Suprapubic skin (tissue), 4 donors: ENCODE data around the gene CYBA. TPM values are rescaled to one million over a fixed set of nuclear protein-coding genes. Genes with fewer than 3 reads are reported as not detected.

Experiments
- DNase-seq, 2 donors: peaks; one replicate each; pipeline ENCODE4 v3.0.0-alpha.2; 2019; ENCODE audit warnings: low spot score in 2 of 2
- H3K27ac ChIP-seq: fragments of 200-600 bp; sonication (generic); one replicate; pipeline ENCODE4 v1.5.1; 2019
- H3K27me3 ChIP-seq: fragments of 200-600 bp; sonication (generic); one replicate; pipeline ENCODE4 v1.5.1; 2019
- H3K36me3 ChIP-seq: fragments of 200-600 bp; sonication (generic); one replicate; pipeline ENCODE4 v1.5.1; 2019
- H3K4me1 ChIP-seq: fragments of 200-600 bp; sonication (generic); one replicate; pipeline ENCODE4 v1.5.1; 2019
- H3K4me3 ChIP-seq: fragments of 200-600 bp; sonication (generic); one replicate; pipeline ENCODE4 v1.5.1; 2019; ENCODE audit warnings: mild to moderate bottlenecking
- H3K9me3 ChIP-seq: fragments of 200-600 bp; sonication (generic); one replicate; pipeline ENCODE4 v1.5.1; 2019
- EP300 ChIP-seq: sonication (generic); formaldehyde crosslinking; IDR thresholded peaks from one replicate; pipeline ENCODE4 v1.6.1; 2017; ENCODE audit warnings: antibody characterized with exemption
- POLR2A ChIP-seq, 2 donors: fragments of 450-650 bp; IDR thresholded peaks; one replicate each; pipeline ENCODE4 v1.6.1; 2017; ENCODE audit warnings: antibody characterized with exemption in 2 of 2, mild to moderate bottlenecking in 2 of 2, moderate library complexity in 2 of 2
- POLR2AphosphoS5 ChIP-seq, 3 donors: sonication (generic); formaldehyde crosslinking; IDR thresholded peaks; one replicate each; pipeline ENCODE4 v1.6.1; 2017; ENCODE audit warnings: antibody characterized with exemption in 3 of 3
- WGBS: methylation state at CpG from one replicate; pipeline ENCODE4 v1.1.5; 2018; 5-methylcytosine and 5-hydroxymethylcytosine counted together
- total RNA-seq, 4 donors: library from RNA; depleted of rRNA; stranded (reverse); fragments of >200 nt; gene quantifications; one replicate each; pipeline ENCODE4 v1.1.0, GENCODE V29; 2016
- TF ChIP-seq, protein P1 (sequence below), 2 donors: fragments of 200-600 bp in 1 of 2; fragments of 450-650 bp in 1 of 2; sonication (generic) in 1 of 2; IDR thresholded peaks; one replicate each; pipeline ENCODE4 v1.5.1; 2016 to 2019; ENCODE audit warnings: antibody characterized with exemption in 2 of 2, mild to moderate bottlenecking in 1 of 2, moderate library complexity in 1 of 2

The CYBA gene
- total RNA-seq, 4 donors from 2014 or later = 22.4 to 39.1 (median 29.7) TPM

- 91% methylated on average over 10 of the region's 16 CpGs for WGBS
- H3K27me3 ChIP-seq = peaks cover 12% of the 10 kb centered on the region
Observed at GRCh38 chr16:88645455-88645854, 5.4 kb downstream of the CYBA start.

GRCh38 chr16:88643644-88643932 is 7.3 kb downstream of the CYBA start:
- H3K27me3 ChIP-seq = peaks cover 30% of the 10 kb centered on the region
- H3K36me3 ChIP-seq = peaks cover 10% of the 10 kb centered on the region
- TF ChIP-seq, protein P1, sequence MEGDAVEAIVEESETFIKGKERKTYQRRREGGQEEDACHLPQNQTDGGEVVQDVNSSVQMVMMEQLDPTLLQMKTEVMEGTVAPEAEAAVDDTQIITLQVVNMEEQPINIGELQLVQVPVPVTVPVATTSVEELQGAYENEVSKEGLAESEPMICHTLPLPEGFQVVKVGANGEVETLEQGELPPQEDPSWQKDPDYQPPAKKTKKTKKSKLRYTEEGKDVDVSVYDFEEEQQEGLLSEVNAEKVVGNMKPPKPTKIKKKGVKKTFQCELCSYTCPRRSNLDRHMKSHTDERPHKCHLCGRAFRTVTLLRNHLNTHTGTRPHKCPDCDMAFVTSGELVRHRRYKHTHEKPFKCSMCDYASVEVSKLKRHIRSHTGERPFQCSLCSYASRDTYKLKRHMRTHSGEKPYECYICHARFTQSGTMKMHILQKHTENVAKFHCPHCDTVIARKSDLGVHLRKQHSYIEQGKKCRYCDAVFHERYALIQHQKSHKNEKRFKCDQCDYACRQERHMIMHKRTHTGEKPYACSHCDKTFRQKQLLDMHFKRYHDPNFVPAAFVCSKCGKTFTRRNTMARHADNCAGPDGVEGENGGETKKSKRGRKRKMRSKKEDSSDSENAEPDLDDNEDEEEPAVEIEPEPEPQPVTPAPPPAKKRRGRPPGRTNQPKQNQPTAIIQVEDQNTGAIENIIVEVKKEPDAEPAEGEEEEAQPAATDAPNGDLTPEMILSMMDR (IDR thresholded peaks at IDR 0.05) = no peak
- TF ChIP-seq EP300 = no peak
- no peak for TF ChIP-seq POLR2AphosphoS5 (IDR thresholded peaks at IDR 0.05)
- no peak for TF ChIP-seq POLR2A (IDR thresholded peaks at IDR 0.05)
- 73% methylated on average over 6 of the region's 9 CpGs for WGBS
- no peaks in the 10 kb centered on the region for H3K9me3 ChIP-seq
- H3K4me3 ChIP-seq = no peak overlapping the region
- no peak for DNase-seq
- H3K27ac ChIP-seq = no peak overlapping the region
- peaks cover 6% of the 10 kb centered on the region for H3K4me1 ChIP-seq

More at GRCh38 chr16:88645455-88645854, 5.4 kb downstream of the CYBA start:
- Histone ChIP-seq H3K4me1 (peaks cover 20% of the 10 kb centered on the region), H3K4me3 (no peak overlapping the region), H3K9me3 (no peaks in the 10 kb centered on the region), H3K36me3 (peaks cover 10% of the 10 kb centered on the region), H3K27ac (no peak overlapping the region)
- TF ChIP-seq, protein P1 (IDR thresholded peaks at IDR 0.05) = no peak
- TF ChIP-seq POLR2AphosphoS5 (IDR thresholded peaks at IDR 0.05) (no peak), POLR2A (IDR thresholded peaks at IDR 0.05) (no peak), EP300 (no peak)
- no peak for DNase-seq

- 69% methylated on average over 42 of the region's 58 CpGs for whole genome bisulfite sequencing
Observed at GRCh38 chr16:88642881-88643643, 7.8 kb downstream of the CYBA start.

DNA sequence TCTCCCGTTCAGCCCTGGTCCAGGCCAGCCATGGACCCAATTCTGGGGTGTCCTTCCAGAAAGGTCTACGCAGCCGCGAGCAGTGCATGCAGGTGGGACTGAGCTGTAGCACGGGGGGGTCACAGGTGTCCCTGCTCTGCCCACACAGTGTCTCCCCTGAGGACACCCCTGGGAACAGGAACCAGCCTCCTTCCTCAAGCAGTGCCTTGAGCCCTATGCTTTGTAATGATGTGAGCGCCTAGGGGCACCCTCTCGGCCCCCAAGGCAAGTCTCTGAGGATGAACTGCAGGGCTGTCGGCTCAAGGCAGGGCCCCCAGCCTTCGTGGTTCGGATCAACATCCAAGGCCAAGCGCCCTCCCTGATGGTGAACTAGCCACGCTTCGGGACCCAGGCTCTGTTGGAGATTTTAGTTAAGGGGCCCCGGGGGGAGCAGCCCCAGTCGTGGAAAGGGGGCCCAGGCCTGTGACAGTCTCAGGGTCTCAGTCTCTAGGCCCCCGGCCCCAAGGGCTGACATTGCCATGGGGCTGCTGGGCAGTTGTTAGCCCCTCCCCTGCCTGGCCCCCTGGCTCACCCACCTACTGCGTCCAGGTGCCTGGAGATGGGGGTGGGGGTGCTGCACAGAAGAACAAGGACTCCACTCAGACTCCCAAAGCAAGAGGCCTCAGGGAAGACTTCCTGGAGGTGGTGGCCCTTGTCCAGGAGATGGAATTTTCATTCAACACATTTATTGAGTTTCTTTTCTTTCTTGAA is 10.2 kb downstream of the CYBA start:
- DNase-seq = no peak
- Histone ChIP-seq H3K36me3 (peaks cover 6% of the 10 kb centered on the region), H3K27ac (no peak overlapping the region), H3K4me1 (peaks cover 6% of the 10 kb centered on the region), H3K9me3 (no peaks in the 10 kb centered on the region), H3K4me3 (no peak overlapping the region), H3K27me3 (peaks cover 60% of the 10 kb centered on the region)
- 52% methylated on average over 7 of the region's 17 CpGs for WGBS
- TF ChIP-seq, protein P1 (IDR thresholded peaks at IDR 0.05) = no peak
- TF ChIP-seq EP300 (no peak), POLR2AphosphoS5 (IDR thresholded peaks at IDR 0.05) (no peak), POLR2A (IDR thresholded peaks at IDR 0.05) (no peak)

More at GRCh38 chr16:88642881-88643643, 7.8 kb downstream of the CYBA start:
- Histone ChIP-seq H3K9me3 (no peaks in the 10 kb centered on the region), H3K4me3 (no peak overlapping the region), H3K27me3 (peaks cover 36% of the 10 kb centered on the region), H3K27ac (no peak overlapping the region), H3K4me1 (peaks cover 6% of the 10 kb centered on the region), H3K36me3 (peaks cover 10% of the 10 kb centered on the region)
- TF ChIP-seq EP300 = no peak
- TF ChIP-seq POLR2AphosphoS5 (IDR thresholded peaks at IDR 0.05) = no peak
- no peak for TF ChIP-seq POLR2A (IDR thresholded peaks at IDR 0.05)
- TF ChIP-seq, protein P1 (IDR thresholded peaks at IDR 0.05) = no peak
- no peak for DNase-seq

GRCh38 chr16:88640039-88640495 is 10.8 kb downstream of the CYBA start:
- no peak for TF ChIP-seq POLR2AphosphoS5 (IDR thresholded peaks at IDR 0.05)
- TF ChIP-seq EP300 = no peak
- no peak for TF ChIP-seq POLR2A (IDR thresholded peaks at IDR 0.05)
- TF ChIP-seq, protein P1 (IDR thresholded peaks at IDR 0.05) = no peak
- H3K9me3 ChIP-seq = no peaks in the 10 kb centered on the region
- no peak for DNase-seq
- WGBS = 35% methylated on average over 6 of the region's 13 CpGs
- H3K27ac ChIP-seq = no peak overlapping the region
- H3K27me3 ChIP-seq = peaks cover 66% of the 10 kb centered on the region
- peaks cover 9% of the 10 kb centered on the region for H3K4me1 ChIP-seq
- H3K4me3 ChIP-seq = no peak overlapping the region
- H3K36me3 ChIP-seq = peaks cover 6% of the 10 kb centered on the region
